CD4-positive, alpha-beta T cell (primary cell): ENCODE data around the gene GRIA1. TPM values are rescaled to one million over a fixed set of nuclear protein-coding genes. Genes with fewer than 3 reads are reported as not detected.

Experiments
- ATAC-seq: fragments of 200-7000 bp; cut with Tn5 transposase; one replicate; pipeline ENCODE4 v1.10.0; 2022; ENCODE audit warnings: mild to moderate bottlenecking; ENCODE audit not compliant: poor library complexity
- CTCF ChIA-PET: fragments of 350-600 bp; sonication (Branson Sonifier 250); formaldehyde crosslinking; loops from one replicate; lab custom pipeline; 2021; ENCODE audit warnings: antibody characterized with exemption, inconsistent platforms; lab: Charles Lee
- POLR2A ChIA-PET: fragments of 350-600 bp; sonication (Branson Sonifier 250); formaldehyde crosslinking; loops from one replicate; lab custom pipeline; 2021; ENCODE audit warnings: antibody characterized with exemption, inconsistent platforms; lab: Charles Lee
- DNase-seq, 14 experiments: peaks; one replicate each; pipeline ENCODE4 v3.0.0-alpha.2; 2013 to 2020; ENCODE audit warnings: mixed read lengths in 2 of 14
- H3K27ac ChIP-seq, 2 donors: one replicate each; pipeline versions ENCODE4 v1.5.1 to v1.7.0; 2013; ENCODE audit warnings: low read length in 2 of 2, low read depth in 1 of 2, mild to moderate bottlenecking in 1 of 2
- H3K27me3 ChIP-seq, 2 experiments: 1 replicate in 1 of 2; 2 replicates in 1 of 2; pipeline versions ENCODE4 v1.6.1 to v1.7.0; 2013; ENCODE audit warnings: low read length in 2 of 2, control low read depth in 1 of 2, mild to moderate bottlenecking in 1 of 2, moderate library complexity in 1 of 2; ENCODE audit not compliant: insufficient read depth in 2 of 2, control insufficient read depth in 1 of 2
- H3K36me3 ChIP-seq: one replicate; pipeline ENCODE4 v1.6.1; 2013; ENCODE audit warnings: low read length, control low read depth; ENCODE audit not compliant: insufficient read depth
- H3K4me1 ChIP-seq: one replicate; pipeline ENCODE4 v1.6.1; 2013; ENCODE audit warnings: low read length, control low read depth; ENCODE audit not compliant: insufficient read depth
- H3K4me3 ChIP-seq: one replicate; pipeline ENCODE4 v1.5.1; 2013; ENCODE audit warnings: mild to moderate bottlenecking, low read length, moderate library complexity
- H3K9me3 ChIP-seq, 2 experiments: 1 replicate in 1 of 2; 2 replicates in 1 of 2; pipeline versions ENCODE4 v1.6.1 to v1.7.0; 2013; ENCODE audit warnings: low read length in 2 of 2, mild to moderate bottlenecking in 2 of 2, control low read depth in 1 of 2, moderate library complexity in 1 of 2; ENCODE audit not compliant: control insufficient read depth in 1 of 2, insufficient read depth in 1 of 2
- H3K27ac Mint-ChIP-seq: one replicate; pipeline ENCODE4 v1.8.0; 2020; ENCODE audit warnings: mixed read lengths
- H3K27me3 Mint-ChIP-seq: one replicate; pipeline ENCODE4 v1.8.0; 2021; ENCODE audit warnings: mixed read lengths
- H3K36me3 Mint-ChIP-seq: one replicate; pipeline ENCODE4 v1.8.0; 2021; ENCODE audit warnings: low read depth, mixed read lengths
- H3K4me1 Mint-ChIP-seq: one replicate; pipeline ENCODE4 v1.8.0; 2021; ENCODE audit warnings: low read depth, mixed read lengths
- H3K4me3 Mint-ChIP-seq: one replicate; pipeline ENCODE4 v1.8.0; 2020; ENCODE audit warnings: mild to moderate bottlenecking, mixed read lengths
- H3K9me3 Mint-ChIP-seq: one replicate; pipeline ENCODE4 v1.8.0; 2020; ENCODE audit warnings: mixed read lengths
- CTCF ChIP-seq: fragments of 200-600 bp; IDR thresholded peaks from one replicate; pipeline ENCODE4 v1.8.0; 2022; ENCODE audit warnings: antibody characterized with exemption, mild to moderate bottlenecking
- intact Hi-C, 2 experiments: fragments of 100-400 bp; cut with DNase I in 1 of 2; cut with micrococcal nuclease in 1 of 2; formaldehyde crosslinking; loops; one replicate each; pipeline versions ENCODE4 v1.15.1 to v1.9.0; 2023 to 2025; cut with DNase I, micrococcal nuclease
- total RNA-seq, 174 experiments: library from RNA in 2 of 174; stranded (reverse) in 2 of 174; gene quantifications; one replicate each; pipeline ENCODE4 v1.2.3 and lab custom pipeline; 2021 to 2026

Gene GRIA1
- total RNA-seq, 2 experiments from 2014 or later = not detected

- Histone ChIP-seq H3K36me3 (no peaks in the 10 kb centered on the region), H3K4me1 (no peaks in the 10 kb centered on the region), H3K9me3 (no peaks in the 10 kb centered on the region), H3K27me3 (peaks cover 0 to 3% of the 10 kb centered on the region in 2 experiments), H3K4me3 (no peak overlapping the region), H3K27ac (no peak overlapping the region)
- Mint-ChIP-seq H3K9me3 (peaks cover 5% of the 10 kb centered on the region), H3K27me3 (peaks cover 16% of the 10 kb centered on the region), H3K36me3 (no peaks in the 10 kb centered on the region), H3K4me3 (no peak overlapping the region), H3K27ac (no peak overlapping the region), H3K4me1 (no peaks in the 10 kb centered on the region)
- ChIA-PET POLR2A (no interaction called here), CTCF (no interaction called here)
- ATAC-seq (no peak), DNase-seq (no peak)
- TF ChIP-seq CTCF = no peak
- intact Hi-C loops = no loop called here
Observed at GRCh38 chr5:153779836-153780235, 289.4 kb downstream of the GRIA1 start.

GRCh38 chr5:153780876-153781705, 290.6 kb downstream of the GRIA1 start:
- no peak for TF ChIP-seq CTCF
- Mint-ChIP-seq H3K4me3 (no peak overlapping the region), H3K36me3 (no peaks in the 10 kb centered on the region), H3K9me3 (peaks cover 2% of the 10 kb centered on the region), H3K27me3 (peaks cover 16% of the 10 kb centered on the region), H3K27ac (no peak overlapping the region), H3K4me1 (no peaks in the 10 kb centered on the region)
- H3K27ac ChIP-seq = no peak overlapping the region
- intact Hi-C loops = no loop called here
- no peaks in the 10 kb centered on the region for H3K36me3 ChIP-seq
- DNase-seq (no peak), ATAC-seq (no peak)
- H3K9me3 ChIP-seq = no peaks in the 10 kb centered on the region
- CTCF ChIA-PET = no interaction called here
- peaks cover 0 to 3% of the 10 kb centered on the region in 2 experiments for H3K27me3 ChIP-seq
- POLR2A ChIA-PET = no interaction called here
- H3K4me1 ChIP-seq = no peaks in the 10 kb centered on the region
- H3K4me3 ChIP-seq = no peak overlapping the region

GRCh38 chr5:153782589-153783361, 292.3 kb downstream of the GRIA1 start:
- Mint-ChIP-seq H3K27ac (no peak overlapping the region), H3K36me3 (no peaks in the 10 kb centered on the region), H3K4me1 (no peaks in the 10 kb centered on the region), H3K4me3 (no peak overlapping the region), H3K27me3 (peaks cover 11% of the 10 kb centered on the region), H3K9me3 (peaks cover 2% of the 10 kb centered on the region)
- Histone ChIP-seq H3K27me3 (no peaks in the 10 kb centered on the region), H3K36me3 (no peaks in the 10 kb centered on the region), H3K4me1 (no peaks in the 10 kb centered on the region), H3K27ac (no peak overlapping the region), H3K4me3 (no peak overlapping the region), H3K9me3 (no peaks in the 10 kb centered on the region)
- no peak for ATAC-seq
- ChIA-PET POLR2A (no interaction called here), CTCF (no interaction called here)
- intact Hi-C loops = no loop called here
- no peak for DNase-seq
- no peak for TF ChIP-seq CTCF
